ENCODE measurements around the gene HVCN1.

- TF ChIP-seq SIN3A (IDR thresholded peaks at IDR 0.05; ENCODE audit: borderline replicate concordance, insufficient read depth, low read length) = no peak
- TF ChIP-seq TAF1 (IDR thresholded peaks at IDR 0.05; ENCODE audit: borderline replicate concordance, insufficient read depth, low read length) = no peak
These were observed 28.1 kb upstream of the HVCN1 start for GRCh38 chr12:110717037-110717436.

All from PFSK-1 (cell line).